HG02798 (cell line): Measurements from ENCODE around the gene RETREG1.

Experiments
- ATAC-seq: cut with Tn5 transposase; IDR thresholded peaks from one replicate; pipeline ENCODE4 v1.9.1; 2021; ENCODE audit warnings: mild to moderate bottlenecking; ENCODE audit not compliant: unreplicated experiment, poor library complexity

RETREG1 gene

DNA sequence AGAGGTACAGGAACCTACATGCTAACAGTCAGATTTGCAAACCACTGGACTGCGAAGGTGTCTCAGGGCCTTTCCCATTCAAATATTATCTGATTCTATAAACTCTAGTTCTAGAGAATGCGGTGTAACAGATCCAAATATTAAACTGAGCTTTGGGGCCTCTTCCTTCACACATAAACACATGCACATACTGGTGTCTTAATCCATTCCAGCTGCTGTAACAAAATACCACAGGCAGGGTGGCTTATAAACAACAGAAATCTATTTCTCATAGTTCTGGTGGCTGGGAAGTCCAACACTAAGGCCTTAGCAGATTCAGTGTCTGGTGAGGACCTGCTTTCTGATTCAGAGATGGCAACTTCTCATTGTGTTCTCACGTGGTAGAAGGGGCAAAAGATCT lies 30.2 kb downstream of the RETREG1 start:
- no peak for ATAC-seq

DNA sequence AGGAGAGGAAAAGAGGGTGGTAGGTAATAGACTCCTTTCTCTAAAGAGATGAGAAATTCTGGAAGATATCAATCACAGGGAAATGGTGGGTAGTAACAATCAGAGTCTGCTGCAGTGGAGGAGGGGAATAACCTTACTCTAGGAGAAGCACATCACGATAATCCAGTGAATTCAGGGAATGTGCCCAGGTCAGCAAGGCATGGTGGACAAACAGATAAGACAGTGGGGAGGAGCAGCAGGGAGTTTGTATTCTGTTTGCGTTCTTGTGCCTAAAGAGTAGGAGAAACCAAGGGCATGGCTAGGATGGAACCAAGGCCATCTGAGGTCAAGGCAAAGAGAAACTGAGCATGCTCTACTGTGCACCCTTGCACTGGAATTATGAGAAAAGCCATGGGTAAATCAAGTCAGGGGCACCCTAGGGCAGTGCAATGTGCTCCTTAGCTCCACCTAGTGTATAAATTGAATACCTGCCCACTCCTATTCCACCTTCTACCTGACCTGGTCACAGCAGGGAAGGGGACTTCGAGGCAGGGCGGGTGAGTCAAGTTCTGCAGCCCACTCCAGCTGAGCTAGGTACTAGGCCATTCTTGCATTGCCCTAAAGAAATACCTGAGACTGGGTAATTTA lies 31.6 kb downstream of the RETREG1 start:
- ATAC-seq = peak; percentile 48

- ATAC-seq = no peak
Observed at GRCh38 chr5:16582081-16582480, 34.7 kb downstream of the RETREG1 start.

- no peak for ATAC-seq
Observed at GRCh38 chr5:16580382-16580781, 36.4 kb downstream of the RETREG1 start.

- no peak for ATAC-seq
Observed at GRCh38 chr5:16579142-16579847, 37.5 kb downstream of the RETREG1 start.

DNA sequence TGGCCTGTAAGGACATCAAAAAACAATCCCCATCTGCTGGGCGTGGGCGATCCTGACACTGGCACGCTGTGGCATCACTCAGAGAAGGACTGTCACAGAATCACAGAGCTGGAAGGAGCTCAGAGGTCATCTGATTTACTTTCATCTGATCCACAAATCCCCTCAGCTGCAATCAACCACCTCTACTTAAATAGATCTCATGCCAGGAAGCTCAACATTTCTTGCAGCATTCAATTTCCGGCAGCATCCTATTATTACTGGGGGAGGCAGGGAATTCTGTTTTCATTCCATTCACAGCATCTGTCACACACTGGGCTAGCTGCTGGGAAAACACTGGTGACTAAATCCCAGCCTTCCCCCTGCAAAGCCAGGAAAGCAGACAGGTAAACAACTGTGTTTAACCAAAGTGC lies 38.3 kb downstream of the RETREG1 start:
- ATAC-seq = no peak

GRCh38 chr5:16577677-16578076 lies 39.1 kb downstream of the RETREG1 start:
- no peak for ATAC-seq

DNA sequence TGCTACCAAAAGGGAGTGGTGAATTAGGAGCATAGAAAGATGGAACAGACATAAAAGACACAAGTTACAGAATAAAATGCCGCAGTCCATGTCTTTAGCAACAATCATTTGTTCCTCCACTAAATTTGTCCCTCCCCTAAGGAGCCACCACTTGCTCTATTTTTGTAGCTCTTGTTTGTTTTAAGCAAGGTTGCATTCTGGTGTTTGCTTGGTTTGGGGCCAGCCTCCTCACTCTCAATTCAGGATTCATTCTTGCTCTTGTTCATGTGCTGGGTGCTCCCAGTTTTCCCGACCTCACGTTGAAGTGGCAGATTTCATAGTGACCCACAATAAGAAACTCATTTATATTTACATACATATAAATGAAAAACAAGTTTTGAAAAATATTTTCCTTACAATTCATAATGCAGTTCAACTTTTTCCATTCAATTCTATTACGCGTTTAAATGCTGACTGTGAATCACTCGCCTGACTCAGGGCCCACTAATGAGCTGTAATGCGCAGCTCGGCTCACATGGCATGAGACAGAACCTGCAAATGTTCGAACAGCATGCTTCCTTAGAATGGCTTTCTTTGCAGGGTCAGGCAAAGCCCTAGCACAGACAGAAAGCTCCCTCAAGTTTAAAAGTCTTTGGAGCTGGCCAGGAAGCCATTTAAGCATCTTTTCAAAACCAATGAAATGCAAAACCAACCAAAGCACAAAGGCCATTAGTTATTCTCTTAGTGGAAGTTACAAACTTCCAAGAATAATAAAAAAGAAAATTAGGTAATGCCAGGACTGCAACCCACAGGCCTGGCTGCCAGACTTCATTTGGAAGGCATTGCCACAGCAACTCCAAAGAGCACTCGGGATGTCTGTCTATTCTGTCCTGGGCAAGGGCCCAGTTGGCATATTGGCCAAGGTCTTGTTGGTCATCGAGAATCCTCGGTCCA lies 41.7 kb downstream of the RETREG1 start:
- ATAC-seq = no peak

DNA sequence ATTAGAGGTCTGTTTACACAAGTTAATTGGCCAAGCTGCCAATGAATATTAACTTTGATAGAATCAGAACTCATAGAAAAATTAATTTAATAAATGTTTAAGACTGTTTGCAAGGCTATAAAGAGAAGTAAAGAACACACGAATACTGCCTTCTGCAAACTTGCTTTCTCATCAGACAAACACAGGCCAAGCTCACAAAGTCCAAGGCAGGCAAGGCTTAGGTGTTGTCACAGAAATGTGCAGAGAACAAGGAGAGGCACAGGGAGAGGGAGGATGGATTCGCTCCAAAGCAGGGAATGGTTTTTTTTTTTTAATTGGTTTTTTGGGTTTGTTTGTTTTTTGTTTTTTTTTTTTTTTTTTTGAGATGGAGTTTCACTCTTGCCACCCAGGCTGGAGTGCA lies 43.4 kb downstream of the RETREG1 start:
- ATAC-seq = no peak

DNA sequence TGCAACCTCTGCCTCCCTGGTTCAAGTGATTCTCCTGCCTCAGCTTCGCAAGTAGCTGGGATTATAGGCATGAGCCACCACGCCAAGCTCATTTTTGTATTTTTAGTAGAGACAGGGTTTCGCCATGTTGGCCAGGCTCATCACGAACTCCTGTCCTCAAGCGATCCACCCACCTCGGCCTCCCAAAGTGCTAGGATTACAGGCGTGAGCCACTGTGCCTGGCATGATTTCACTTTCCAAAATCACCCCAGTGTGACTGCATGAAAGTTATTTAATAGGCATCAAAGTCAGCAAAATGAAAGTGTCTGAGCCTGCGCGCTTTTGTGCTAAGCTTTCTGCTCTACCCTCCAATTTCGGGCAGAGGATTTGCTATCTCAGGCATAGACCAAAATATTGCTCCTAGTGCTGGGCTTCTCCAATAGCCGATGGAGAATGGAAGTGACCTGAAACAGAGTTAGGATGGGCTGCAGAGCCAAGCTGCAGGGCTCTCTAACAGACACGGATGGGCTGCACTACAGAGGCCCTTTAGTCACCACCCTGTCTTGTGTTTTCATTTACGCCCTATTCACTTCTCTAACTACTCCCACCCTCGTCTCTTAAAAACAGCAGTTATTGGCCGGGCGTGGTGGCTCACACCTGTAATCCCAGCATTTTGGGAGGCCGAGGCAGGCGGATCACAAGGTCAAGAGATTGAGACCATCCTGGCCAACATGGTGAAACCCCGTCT lies 44.3 kb downstream of the RETREG1 start:
- ATAC-seq = no peak

DNA sequence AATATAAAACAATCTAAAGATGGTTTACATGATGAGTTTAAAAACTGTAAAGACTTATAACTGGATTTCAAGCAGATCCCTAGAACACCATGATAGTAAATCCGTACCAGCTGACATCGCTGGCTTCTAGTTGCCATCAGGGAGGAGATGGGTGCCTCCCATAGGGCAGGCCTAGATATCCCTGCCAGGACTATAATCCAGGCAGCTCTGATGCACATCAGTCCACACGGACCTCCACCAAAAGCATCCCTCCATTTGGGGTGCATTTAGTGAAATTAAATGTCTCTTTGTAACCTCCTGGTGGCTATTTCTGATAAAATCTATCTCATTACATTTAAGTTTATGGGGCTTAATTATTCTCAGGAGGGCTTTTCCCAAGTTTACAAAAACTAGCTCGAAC lies 45.8 kb downstream of the RETREG1 start:
- ATAC-seq = no peak

DNA sequence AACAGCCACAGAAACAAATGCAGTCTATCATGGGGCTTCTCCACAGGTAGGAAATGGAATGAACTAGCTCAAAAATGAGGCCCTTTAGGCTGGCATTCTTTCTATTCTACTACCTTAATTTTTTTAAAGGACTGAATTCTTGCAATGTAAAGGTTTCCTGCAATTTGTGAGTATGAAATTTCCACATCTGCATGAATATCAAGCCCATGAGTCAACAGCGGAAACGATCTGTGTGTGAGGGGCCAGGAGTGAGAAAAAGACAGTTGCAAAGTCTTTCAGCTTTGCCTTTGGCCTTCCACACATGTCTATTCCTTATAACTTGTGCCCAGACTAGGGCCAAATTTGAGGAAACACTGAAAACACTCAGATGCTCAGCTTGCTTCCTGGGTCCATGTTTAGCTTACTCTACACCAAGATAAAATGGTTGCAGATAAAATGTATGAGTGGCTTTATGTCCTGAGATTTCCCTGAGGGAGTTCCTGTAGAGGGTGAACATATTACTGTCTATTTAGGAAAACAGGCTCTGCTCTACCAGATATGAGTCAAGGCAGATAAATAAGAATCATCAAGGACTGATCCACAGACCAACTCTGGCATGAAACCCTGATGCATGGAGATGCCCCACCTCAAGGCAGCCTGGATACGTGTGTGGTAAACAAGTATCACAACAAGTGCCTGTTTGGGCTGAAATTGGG lies 46.5 kb downstream of the RETREG1 start:
- no peak for ATAC-seq

GRCh38 chr5:16568875-16569580 lies 47.8 kb downstream of the RETREG1 start:
- ATAC-seq = no peak

DNA sequence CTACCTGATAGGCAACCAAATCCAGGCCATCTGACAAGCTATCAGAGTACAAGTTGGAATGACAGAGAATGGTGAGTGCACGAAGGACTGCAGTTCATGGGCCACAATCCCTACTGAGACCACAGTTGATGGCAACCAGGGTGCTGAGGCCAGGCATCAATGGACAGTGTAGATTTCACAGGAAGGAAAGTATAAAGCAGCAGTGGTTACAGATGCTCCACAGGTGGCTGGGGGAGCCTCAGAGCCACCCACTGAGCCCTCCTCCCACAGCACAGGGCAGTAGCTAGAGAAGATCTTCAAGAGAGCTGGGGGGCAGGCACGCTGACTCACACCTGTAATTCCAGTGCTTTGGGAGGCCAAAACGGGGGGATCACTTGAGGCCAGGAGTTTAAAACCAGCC lies 49.4 kb downstream of the RETREG1 start:
- ATAC-seq = no peak

DNA sequence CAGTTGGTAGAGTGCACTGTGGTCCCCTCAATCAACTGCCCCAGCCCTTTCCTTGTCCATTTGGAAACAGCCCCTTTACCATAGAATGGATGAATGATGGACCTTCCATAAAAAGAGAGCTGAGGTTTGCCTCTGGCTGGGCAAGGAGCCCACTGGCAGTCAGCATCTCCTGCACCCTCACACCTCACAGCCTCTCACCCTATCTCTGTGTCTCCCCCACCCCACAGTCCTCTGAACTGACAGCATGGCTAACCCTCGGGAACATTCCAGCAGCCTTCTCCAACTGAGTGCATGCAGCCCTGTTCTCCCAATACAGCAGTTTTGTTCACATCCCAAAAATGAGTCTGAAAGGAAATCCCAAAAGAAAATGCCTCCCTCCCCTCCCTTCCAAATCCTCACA lies 51.7 kb downstream of the RETREG1 start:
- ATAC-seq = no peak

DNA sequence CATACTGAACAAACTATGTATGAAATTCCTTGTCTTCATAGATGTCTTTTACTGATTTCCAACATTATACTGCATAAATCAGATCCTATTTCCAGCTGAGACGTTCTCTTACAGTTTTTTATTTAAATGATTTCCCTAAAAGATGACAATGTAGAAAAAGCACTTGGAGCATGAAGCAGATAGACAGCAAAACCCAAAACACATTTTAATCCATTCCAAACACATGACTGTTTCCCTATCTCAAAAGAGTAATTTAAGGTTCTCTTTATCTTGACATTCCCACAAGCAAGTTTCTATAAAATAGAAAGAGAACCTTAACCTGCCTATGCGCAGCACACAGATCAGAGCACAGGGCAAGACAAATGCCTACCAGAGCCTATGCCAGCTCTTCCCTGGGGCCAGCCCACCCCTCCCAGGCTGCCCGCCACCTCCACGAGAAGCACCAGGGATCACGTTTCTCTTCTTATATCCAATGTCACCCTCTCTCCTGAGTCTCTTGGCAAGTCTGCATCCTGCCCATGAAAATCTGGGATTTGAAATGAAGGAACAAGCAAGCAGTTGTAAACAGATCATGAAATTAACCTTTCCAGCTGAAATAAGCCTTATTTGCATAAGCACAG lies 52.4 kb downstream of the RETREG1 start:
- ATAC-seq = no peak

- no peak for ATAC-seq
Observed at GRCh38 chr5:16563686-16564085, 53.1 kb downstream of the RETREG1 start.

DNA sequence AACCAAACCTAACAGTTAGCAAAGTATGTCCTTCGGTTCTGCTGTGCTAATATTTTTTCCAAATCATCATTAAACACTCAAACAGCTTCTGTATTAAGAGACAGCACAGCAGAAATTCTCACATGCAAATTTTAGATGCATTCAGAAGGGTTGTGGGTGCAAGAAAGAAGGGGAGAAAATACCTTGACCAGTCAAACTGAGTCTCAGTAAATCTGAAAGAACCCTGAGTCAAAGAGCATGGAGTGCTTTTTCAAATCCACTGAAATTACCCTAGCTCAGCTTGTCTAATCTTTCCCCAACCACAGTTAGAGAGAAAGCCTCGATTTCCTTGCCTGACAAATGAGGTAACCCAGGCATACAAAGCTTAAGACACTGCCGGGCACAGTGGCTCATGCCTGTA lies 55.1 kb downstream of the RETREG1 start:
- peak; percentile 69 for ATAC-seq

- no peak for ATAC-seq
Observed at GRCh38 chr5:16559702-16560101, 57.1 kb downstream of the RETREG1 start.
